Smooth muscle cell (in vitro differentiated cells): ENCODE measurements around the gene TADA3. TPM values are rescaled to one million over a fixed set of nuclear protein-coding genes. Genes with fewer than 3 reads are reported as not detected.

Experiments used
- DNase-seq: peaks from one replicate; lab custom pipeline; 2025; ENCODE audit not compliant: unreplicated experiment; lab: John Stamatoyannopoulos, UW
- H2AFZ ChIP-seq: fragments of 200-600 bp; sonication (generic); 2 replicates; pipeline ENCODE4 v1.6.0; 2016; ENCODE audit warnings: antibody characterized with exemption, low read depth, mild to moderate bottlenecking
- H3F3A ChIP-seq: fragments of 200-600 bp; sonication (generic); 2 replicates; pipeline ENCODE4 v1.6.0; 2017; ENCODE audit warnings: antibody characterized with exemption, low read depth
- H3K27ac ChIP-seq: fragments of 200-600 bp; sonication (generic); 2 replicates; pipeline ENCODE4 v1.5.1; 2016; ENCODE audit warnings: low read depth, mild to moderate bottlenecking
- H3K27me3 ChIP-seq: fragments of 200-600 bp; sonication (generic); 2 replicates; pipeline ENCODE4 v1.6.1; 2016; ENCODE audit warnings: low read depth, mild to moderate bottlenecking
- H3K36me3 ChIP-seq: fragments of 200-600 bp; sonication (generic); 2 replicates; pipeline ENCODE4 v1.5.1; 2016; ENCODE audit warnings: low read depth
- H3K4me1 ChIP-seq: fragments of 200-600 bp; sonication (generic); 2 replicates; pipeline ENCODE4 v1.5.1; 2016; ENCODE audit warnings: low read depth
- H3K4me2 ChIP-seq: fragments of 200-600 bp; sonication (generic); 2 replicates; pipeline ENCODE4 v1.6.0; 2016; ENCODE audit warnings: mild to moderate bottlenecking
- H3K4me3 ChIP-seq: fragments of 200-600 bp; sonication (generic); 2 replicates; pipeline ENCODE4 v1.5.1; 2016; ENCODE audit warnings: mild to moderate bottlenecking
- H3K79me2 ChIP-seq: fragments of 200-600 bp; sonication (generic); 2 replicates; pipeline ENCODE4 v1.6.0; 2016; ENCODE audit warnings: low read depth, mild to moderate bottlenecking
- H3K9ac ChIP-seq: fragments of 200-600 bp; sonication (generic); 2 replicates; pipeline ENCODE4 v1.6.0; 2016; ENCODE audit warnings: low read depth
- H3K9me3 ChIP-seq: fragments of 200-600 bp; sonication (generic); replicated peaks from 2 replicates; pipeline ENCODE4 v1.5.1; 2016; ENCODE audit warnings: low read depth
- H4K20me1 ChIP-seq: fragments of 200-600 bp; sonication (generic); 2 replicates; pipeline ENCODE4 v1.6.0; 2016; ENCODE audit warnings: low read depth
- WGBS: methylation state at CpG from one replicate; pipeline ENCODE4 v1.1.7; 2016; ENCODE audit warnings: low lambda C conversion rate; 5-methylcytosine and 5-hydroxymethylcytosine counted together
- polyA plus RNA-seq: library from polyadenylated mRNA; unstranded; fragments of >200 nt; fragmentation: Nextera tagmentation; extraction: Ambion mirVana; gene quantifications from 2 replicates; pipeline ENCODE4 v1.2.1, GENCODE V29; 2016
- total RNA-seq: library from RNA; depleted of rRNA; stranded (reverse); fragments of >200 nt; gene quantifications from 2 replicates; pipeline ENCODE4 v1.2.3, GENCODE V29; 2014
- TF ChIP-seq, protein P1 (sequence below): fragments of 200-600 bp; sonication (generic); IDR thresholded peaks from 2 replicates; pipeline ENCODE4 v1.5.1; 2017; ENCODE audit warnings: borderline replicate concordance, mild to moderate bottlenecking, antibody characterized with exemption; ENCODE audit not compliant: insufficient read depth, poor library complexity, severe bottlenecking

The TADA3 gene
- total and polyA plus RNA-seq, 2 experiments from 2014 or later = 51.8 to 79.6 TPM

DNA sequence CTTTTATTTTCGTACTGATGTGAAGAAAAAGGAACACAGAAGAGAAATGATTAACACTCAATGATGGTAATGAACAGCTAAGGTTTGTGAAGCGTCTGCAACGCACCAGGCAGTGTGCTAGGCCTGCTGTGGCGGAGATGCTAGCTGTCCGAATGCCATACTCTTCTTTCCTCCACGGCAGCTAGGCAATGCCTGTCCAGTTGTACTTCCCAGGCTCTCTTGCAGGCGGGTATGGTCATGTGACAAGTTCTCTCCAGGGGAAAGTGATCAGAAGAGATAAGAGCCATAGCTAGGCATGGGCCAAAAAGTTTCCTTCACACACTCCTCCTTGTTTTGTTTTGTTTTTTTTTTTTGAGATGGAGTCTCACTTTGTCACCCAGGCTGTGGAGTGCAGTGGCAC is 6.7 kb downstream of the TADA3 start:
- Histone ChIP-seq H3K36me3 (peaks cover 2% of the 10 kb centered on the region), H4K20me1 (peaks cover 7% of the 10 kb centered on the region), H3K4me1 (no peaks in the 10 kb centered on the region), H3K4me2 (no peak overlapping the region), H3K79me2 (no peaks in the 10 kb centered on the region), H3K27ac (no peak overlapping the region), H2AFZ (no peak overlapping the region), H3K9me3 (no peaks in the 10 kb centered on the region), H3K27me3 (no peaks in the 10 kb centered on the region), H3K9ac (no peak overlapping the region), H3F3A (peaks cover 4% of the 10 kb centered on the region), H3K4me3 (no peak overlapping the region)
- no peak for DNase-seq
- TF ChIP-seq, protein P1, sequence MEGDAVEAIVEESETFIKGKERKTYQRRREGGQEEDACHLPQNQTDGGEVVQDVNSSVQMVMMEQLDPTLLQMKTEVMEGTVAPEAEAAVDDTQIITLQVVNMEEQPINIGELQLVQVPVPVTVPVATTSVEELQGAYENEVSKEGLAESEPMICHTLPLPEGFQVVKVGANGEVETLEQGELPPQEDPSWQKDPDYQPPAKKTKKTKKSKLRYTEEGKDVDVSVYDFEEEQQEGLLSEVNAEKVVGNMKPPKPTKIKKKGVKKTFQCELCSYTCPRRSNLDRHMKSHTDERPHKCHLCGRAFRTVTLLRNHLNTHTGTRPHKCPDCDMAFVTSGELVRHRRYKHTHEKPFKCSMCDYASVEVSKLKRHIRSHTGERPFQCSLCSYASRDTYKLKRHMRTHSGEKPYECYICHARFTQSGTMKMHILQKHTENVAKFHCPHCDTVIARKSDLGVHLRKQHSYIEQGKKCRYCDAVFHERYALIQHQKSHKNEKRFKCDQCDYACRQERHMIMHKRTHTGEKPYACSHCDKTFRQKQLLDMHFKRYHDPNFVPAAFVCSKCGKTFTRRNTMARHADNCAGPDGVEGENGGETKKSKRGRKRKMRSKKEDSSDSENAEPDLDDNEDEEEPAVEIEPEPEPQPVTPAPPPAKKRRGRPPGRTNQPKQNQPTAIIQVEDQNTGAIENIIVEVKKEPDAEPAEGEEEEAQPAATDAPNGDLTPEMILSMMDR = no peak
- WGBS = 90% methylated on average over 7 of the region's 7 CpGs

DNA sequence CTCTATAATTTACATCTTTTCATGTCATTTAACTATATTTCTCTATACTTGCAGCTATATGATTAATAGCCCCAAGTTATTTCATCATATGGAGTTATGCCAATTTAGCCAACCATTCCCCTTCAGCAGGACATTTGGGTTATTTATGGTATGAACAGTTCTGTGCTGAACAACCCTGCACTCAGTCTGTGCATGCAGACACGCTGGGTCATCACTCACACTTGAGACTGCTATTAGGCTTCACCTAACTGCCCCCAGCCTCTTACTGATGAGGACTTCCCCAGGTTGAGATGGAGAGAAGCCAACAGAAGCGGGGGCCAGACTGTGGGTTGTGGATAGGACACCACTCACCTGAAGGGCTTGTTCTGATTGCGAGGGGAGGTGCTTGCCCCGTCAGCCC is 7.3 kb downstream of the TADA3 start:
- Histone ChIP-seq H3K4me2 (no peak overlapping the region), H3K36me3 (peaks cover 2% of the 10 kb centered on the region), H3K9me3 (no peaks in the 10 kb centered on the region), H3F3A (no peaks in the 10 kb centered on the region), H3K79me2 (no peaks in the 10 kb centered on the region), H3K9ac (no peak overlapping the region), H3K27ac (no peak overlapping the region), H4K20me1 (peaks cover 7% of the 10 kb centered on the region), H3K4me3 (no peak overlapping the region), H3K27me3 (no peaks in the 10 kb centered on the region), H3K4me1 (no peaks in the 10 kb centered on the region), H2AFZ (no peak overlapping the region)
- WGBS = 91% methylated on average over 4 of the region's 4 CpGs
- TF ChIP-seq, protein P1 = no peak
- no peak for DNase-seq

DNA sequence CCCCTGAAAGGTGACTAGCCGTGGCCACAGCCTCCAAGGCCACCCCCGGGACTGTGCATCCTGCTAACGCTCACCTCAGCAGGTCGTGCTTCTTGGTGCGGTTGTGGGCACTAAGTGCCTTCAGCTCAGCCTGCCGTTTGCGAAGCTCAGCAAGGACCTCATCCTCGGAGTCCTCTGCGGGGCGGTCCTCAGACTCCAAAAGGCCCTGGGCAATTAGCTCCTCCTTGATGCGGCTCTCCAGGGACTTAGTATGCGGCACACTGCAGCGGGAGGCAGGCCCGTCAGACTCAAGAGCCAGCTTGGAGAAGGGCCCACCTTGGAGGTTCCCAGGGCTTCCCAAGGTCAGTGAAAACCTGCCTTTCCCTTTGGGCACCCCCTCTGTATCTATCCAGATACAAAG is 8.3 kb downstream of the TADA3 start:
- DNase-seq = no peak
- Histone ChIP-seq H3K9me3 (no peaks in the 10 kb centered on the region), H3K9ac (no peak overlapping the region), H2AFZ (no peak overlapping the region), H3K4me3 (no peak overlapping the region), H3K27me3 (no peaks in the 10 kb centered on the region), H3K4me2 (no peak overlapping the region), H3K36me3 (peaks cover 2% of the 10 kb centered on the region), H3K79me2 (no peaks in the 10 kb centered on the region), H3K4me1 (no peaks in the 10 kb centered on the region), H3K27ac (no peak overlapping the region), H4K20me1 (peaks cover 7% of the 10 kb centered on the region), H3F3A (no peaks in the 10 kb centered on the region)
- WGBS = 97% methylated on average over 14 of the region's 14 CpGs
- TF ChIP-seq, protein P1 = no peak

DNA sequence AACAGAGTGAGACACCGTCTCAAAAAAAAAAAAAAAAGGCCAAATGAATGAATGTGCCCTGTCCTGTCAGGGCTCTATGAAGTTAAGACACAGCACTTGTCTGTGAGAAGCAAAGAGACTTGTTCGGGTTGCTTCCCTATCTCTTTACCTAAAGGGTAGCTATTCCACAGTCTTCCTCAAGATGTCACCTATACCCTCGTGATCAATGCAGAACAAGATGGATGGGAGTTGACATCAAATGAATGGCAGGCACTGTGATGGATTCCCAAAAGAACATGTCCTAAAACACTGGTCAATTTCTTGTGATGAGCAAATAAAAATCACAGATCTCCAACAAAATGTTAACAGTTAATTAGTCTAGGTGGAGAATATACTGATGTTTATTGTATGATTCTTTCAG is 9.5 kb downstream of the TADA3 start:
- no peak overlapping the region for H3K4me3 ChIP-seq
- no peaks in the 10 kb centered on the region for H3K4me1 ChIP-seq
- H3K9ac ChIP-seq = no peak overlapping the region
- H3K4me2 ChIP-seq = no peak overlapping the region
- H2AFZ ChIP-seq = no peak overlapping the region
- no peaks in the 10 kb centered on the region for H3K79me2 ChIP-seq
- no peaks in the 10 kb centered on the region for H3K9me3 ChIP-seq
- no peaks in the 10 kb centered on the region for H3K27me3 ChIP-seq
- no peak overlapping the region for H3K27ac ChIP-seq
- no peak for DNase-seq
- 61% methylated on average over 3 of the region's 3 CpGs for WGBS
- H3F3A ChIP-seq = no peaks in the 10 kb centered on the region
- peaks cover 7% of the 10 kb centered on the region for H4K20me1 ChIP-seq
- H3K36me3 ChIP-seq = peaks cover 2% of the 10 kb centered on the region
- TF ChIP-seq, protein P1 = no peak
